Measurements from ENCODE around the gene ZBTB5.
A peak's percentile ranks its signal among the peaks of the same experiment; 100 is the strongest.

Gene ZBTB5

DNA sequence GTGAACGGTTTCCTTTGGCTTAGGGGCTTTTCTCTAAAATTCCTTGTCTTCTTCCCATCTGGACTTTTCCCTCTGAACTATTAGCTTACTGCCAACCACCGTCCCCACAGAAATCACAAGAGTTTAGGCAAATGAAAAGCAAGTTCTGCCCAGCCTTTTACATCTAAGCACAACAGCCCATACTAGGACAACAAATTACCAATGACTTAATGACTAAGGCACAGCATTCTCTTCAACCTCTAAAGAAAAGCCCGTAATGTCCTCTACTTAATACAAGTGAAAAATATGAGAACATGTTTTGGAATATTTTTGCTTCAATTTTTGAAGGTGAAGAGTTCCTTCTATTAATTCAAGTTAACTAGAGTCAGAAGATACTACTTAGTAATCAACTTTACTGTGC is 1.2 kb downstream of the ZBTB5 start:
- Histone ChIP-seq H3K4me3 (peak overlapping the region; percentile 93), H3K27ac (peak overlapping the region; percentile 93), H3K9me3 (ENCODE audit: low read depth, low read length) (no peaks in the 10 kb centered on the region), H3K36me3 (ENCODE audit: insufficient read depth, low read length) (peaks cover 2% of the 10 kb centered on the region; the same call in 1 of the 2 replicates), H3K9ac (ENCODE audit: insufficient read length) (peak overlapping the region; percentile 84)
- DNase-seq (ENCODE audit: low read depth, low spot score) = no peak
- TF ChIP-seq EZH2 (IDR thresholded peaks at IDR 0.05) (no peak), FOXP2 (optimal IDR thresholded peaks at IDR 0.05; ENCODE audit: control extremely low read depth, extremely low read length, insufficient read depth) (no peak), POLR2AphosphoS5 (IDR thresholded peaks at IDR 0.05; ENCODE audit: borderline replicate concordance, low read depth, low read length) (no peak)

DNA sequence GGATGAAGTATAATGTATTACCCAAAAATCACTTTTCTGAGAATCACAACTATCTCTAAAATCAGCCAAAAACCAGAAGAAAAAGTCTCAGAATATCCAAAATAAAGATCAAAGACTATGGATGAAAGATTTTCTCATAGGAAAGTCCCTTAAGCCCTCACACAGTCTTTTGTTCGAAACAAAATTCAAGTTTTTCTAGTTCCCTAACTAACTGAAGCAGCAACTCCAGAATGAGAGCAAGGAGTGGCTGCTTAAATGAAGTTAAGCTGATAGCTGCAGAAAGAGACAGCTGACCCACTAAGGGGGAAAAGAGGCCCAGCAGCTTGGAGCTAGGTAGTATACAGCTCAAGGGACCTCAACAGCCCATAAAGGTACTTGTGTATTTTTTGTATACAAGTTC is 8.4 kb downstream of the ZBTB5 start:
- no peak for TF ChIP-seq EZH2 (IDR thresholded peaks at IDR 0.05)
- no peak for TF ChIP-seq FOXP2 (optimal IDR thresholded peaks at IDR 0.05; ENCODE audit: control extremely low read depth, extremely low read length, insufficient read depth)
- no peak for TF ChIP-seq POLR2AphosphoS5 (IDR thresholded peaks at IDR 0.05; ENCODE audit: borderline replicate concordance, low read depth, low read length)
- no peak for DNase-seq (ENCODE audit: low read depth, low spot score)
- Histone ChIP-seq H3K9ac (ENCODE audit: insufficient read length) (no peak overlapping the region), H3K27ac (no peak overlapping the region), H3K4me3 (no peak overlapping the region), H3K36me3 (ENCODE audit: insufficient read depth, low read length) (peaks cover 11% of the 10 kb centered on the region; the same call in 1 of the 2 replicates), H3K9me3 (ENCODE audit: low read depth, low read length) (no peaks in the 10 kb centered on the region)

GRCh38 chr9:37455884-37456647 is 9.2 kb downstream of the ZBTB5 start:
- DNase-seq (ENCODE audit: low read depth, low spot score) = no peak
- Histone ChIP-seq H3K27ac (no peak overlapping the region), H3K4me3 (no peak overlapping the region), H3K9ac (ENCODE audit: insufficient read length) (no peak overlapping the region), H3K9me3 (ENCODE audit: low read depth, low read length) (no peaks in the 10 kb centered on the region), H3K36me3 (ENCODE audit: insufficient read depth, low read length) (peaks cover 8% of the 10 kb centered on the region; the same call in 1 of the 2 replicates)
- no peak for TF ChIP-seq POLR2AphosphoS5 (IDR thresholded peaks at IDR 0.05; ENCODE audit: borderline replicate concordance, low read depth, low read length)

DNA sequence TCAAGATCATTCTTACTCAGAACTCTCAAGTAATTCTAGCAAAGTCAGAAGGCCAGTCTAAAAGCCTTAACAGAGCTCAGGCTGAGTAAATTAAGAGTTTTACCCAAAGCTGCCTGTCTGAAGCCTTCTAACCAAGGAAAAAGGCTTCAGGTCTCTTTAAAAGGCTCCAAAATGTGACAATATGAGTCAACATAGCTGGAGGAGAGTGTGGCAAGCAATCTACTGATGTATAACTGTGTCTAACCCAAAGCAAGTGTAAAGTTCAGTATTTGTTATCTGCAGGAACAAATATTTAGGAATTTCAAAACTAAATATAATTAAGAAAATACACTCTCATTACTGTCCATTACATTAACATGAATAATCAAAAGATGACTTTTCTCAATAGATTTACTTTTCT is 11.0 kb downstream of the ZBTB5 start:
- no peak overlapping the region for H3K4me3 ChIP-seq
- no peak for DNase-seq (ENCODE audit: low read depth, low spot score)
- H3K9me3 ChIP-seq (ENCODE audit: low read depth, low read length) = no peaks in the 10 kb centered on the region
- H3K36me3 ChIP-seq (ENCODE audit: insufficient read depth, low read length) = peaks cover 16% of the 10 kb centered on the region
- TF ChIP-seq FOXP2 (optimal IDR thresholded peaks at IDR 0.05; ENCODE audit: control extremely low read depth, extremely low read length, insufficient read depth) (no peak), POLR2AphosphoS5 (IDR thresholded peaks at IDR 0.05; ENCODE audit: borderline replicate concordance, low read depth, low read length) (no peak), EZH2 (IDR thresholded peaks at IDR 0.05) (no peak)
- no peak overlapping the region for H3K27ac ChIP-seq
- no peak overlapping the region for H3K9ac ChIP-seq (ENCODE audit: insufficient read length)

- peaks cover 17% of the 10 kb centered on the region for H3K36me3 ChIP-seq (ENCODE audit: insufficient read depth, low read length)
- H3K9me3 ChIP-seq (ENCODE audit: low read depth, low read length) = no peaks in the 10 kb centered on the region
- no peak for DNase-seq (ENCODE audit: low read depth, low spot score)
- H3K4me3 ChIP-seq = no peak overlapping the region
- H3K27ac ChIP-seq = no peak overlapping the region
- no peak overlapping the region for H3K9ac ChIP-seq (ENCODE audit: insufficient read length)
- TF ChIP-seq EZH2 (IDR thresholded peaks at IDR 0.05) (no peak), FOXP2 (optimal IDR thresholded peaks at IDR 0.05; ENCODE audit: control extremely low read depth, extremely low read length, insufficient read depth) (no peak), POLR2AphosphoS5 (IDR thresholded peaks at IDR 0.05; ENCODE audit: borderline replicate concordance, low read depth, low read length) (no peak)
Observed at GRCh38 chr9:37453827-37454226, 11.4 kb downstream of the ZBTB5 start.

- Histone ChIP-seq H3K27ac (peak overlapping the region; percentile 74), H3K9ac (ENCODE audit: insufficient read length) (no peak overlapping the region), H3K4me3 (peak overlapping the region; percentile 20; the same call in 1 of the 2 replicates), H3K9me3 (ENCODE audit: low read depth, low read length) (no peaks in the 10 kb centered on the region), H3K36me3 (ENCODE audit: insufficient read depth, low read length) (peaks cover 21% of the 10 kb centered on the region)
- DNase-seq (ENCODE audit: low read depth, low spot score) = no peak
- TF ChIP-seq FOXP2 (optimal IDR thresholded peaks at IDR 0.05; ENCODE audit: control extremely low read depth, extremely low read length, insufficient read depth) = no peak
- no peak for TF ChIP-seq EZH2 (IDR thresholded peaks at IDR 0.05)
- no peak for TF ChIP-seq POLR2AphosphoS5 (IDR thresholded peaks at IDR 0.05; ENCODE audit: borderline replicate concordance, low read depth, low read length)
Observed at GRCh38 chr9:37452611-37453010, 12.6 kb downstream of the ZBTB5 start.

DNA sequence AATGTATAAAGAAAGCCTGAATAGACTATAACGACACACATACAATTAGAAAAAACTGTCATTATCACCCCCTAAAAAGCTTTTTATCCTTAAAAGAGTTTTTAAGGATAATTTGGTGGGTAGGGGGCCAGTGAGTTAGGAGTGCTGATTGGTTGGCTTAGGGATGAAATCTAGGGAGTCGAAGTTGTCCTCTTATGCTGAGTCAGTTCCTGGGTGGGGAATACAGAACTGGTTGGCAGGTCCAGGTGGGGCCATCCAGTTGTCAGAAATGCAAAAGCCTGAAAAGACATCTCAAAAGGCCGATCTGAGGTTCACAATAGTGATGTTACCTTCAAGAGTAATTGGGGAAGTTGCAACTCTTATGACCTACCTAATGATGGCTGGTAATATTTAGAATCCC is 13.6 kb downstream of the ZBTB5 start:
- Histone ChIP-seq H3K9me3 (ENCODE audit: low read depth, low read length) (no peaks in the 10 kb centered on the region), H3K36me3 (ENCODE audit: insufficient read depth, low read length) (peaks cover 18% of the 10 kb centered on the region), H3K9ac (ENCODE audit: insufficient read length) (no peak overlapping the region), H3K27ac (no peak overlapping the region; the same call in 1 of the 2 replicates), H3K4me3 (no peak overlapping the region)
- TF ChIP-seq FOXP2 (optimal IDR thresholded peaks at IDR 0.05; ENCODE audit: control extremely low read depth, extremely low read length, insufficient read depth) (no peak), POLR2AphosphoS5 (IDR thresholded peaks at IDR 0.05; ENCODE audit: borderline replicate concordance, low read depth, low read length) (no peak), EZH2 (IDR thresholded peaks at IDR 0.05) (no peak)
- DNase-seq (ENCODE audit: low read depth, low spot score) = no peak

DNA sequence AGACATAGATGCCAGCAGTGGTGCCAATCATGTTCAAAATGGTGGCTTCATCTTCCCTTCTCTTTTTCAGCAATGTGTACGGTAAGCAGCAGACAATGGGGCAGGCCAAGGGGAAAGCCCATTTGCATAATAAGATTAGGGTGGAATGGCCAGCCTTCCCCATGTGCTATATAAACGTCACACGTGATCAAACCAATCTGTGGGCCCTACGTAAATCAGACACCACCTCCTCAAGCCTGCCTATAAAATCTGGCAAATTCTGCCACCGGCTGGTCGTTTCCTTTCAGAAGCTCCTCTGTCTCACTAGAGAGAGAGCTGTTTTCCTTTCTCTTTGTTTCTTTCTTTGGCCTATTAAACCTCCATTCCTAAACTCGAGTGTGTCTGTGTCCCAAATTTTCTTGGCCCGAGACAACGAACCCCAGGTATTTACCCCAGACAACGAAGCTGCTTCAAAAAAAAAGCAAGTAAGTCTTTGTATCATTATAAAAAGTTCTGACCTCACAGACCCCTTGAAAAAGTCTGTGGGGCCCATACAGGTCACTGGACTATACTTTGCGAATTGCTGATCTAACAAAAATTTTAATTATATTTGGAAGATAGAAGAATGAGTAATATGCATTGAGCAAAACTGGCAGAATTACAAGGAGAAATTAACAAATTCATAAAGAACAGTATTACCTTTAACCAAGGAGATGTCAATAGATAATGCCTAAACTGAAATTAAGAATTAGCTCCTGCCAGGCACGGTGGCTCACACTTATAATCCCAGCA is 15.2 kb downstream of the ZBTB5 start:
- DNase-seq (ENCODE audit: low read depth, low spot score) = no peak
- H3K9ac ChIP-seq (ENCODE audit: insufficient read length) = no peak overlapping the region
- no peak overlapping the region for H3K4me3 ChIP-seq
- TF ChIP-seq POLR2AphosphoS5 (IDR thresholded peaks at IDR 0.05; ENCODE audit: borderline replicate concordance, low read depth, low read length) (no peak), FOXP2 (optimal IDR thresholded peaks at IDR 0.05; ENCODE audit: control extremely low read depth, extremely low read length, insufficient read depth) (no peak), EZH2 (IDR thresholded peaks at IDR 0.05) (no peak)
- H3K9me3 ChIP-seq (ENCODE audit: low read depth, low read length) = no peaks in the 10 kb centered on the region
- H3K36me3 ChIP-seq (ENCODE audit: insufficient read depth, low read length) = peaks cover 18% of the 10 kb centered on the region
- H3K27ac ChIP-seq = peak overlapping the region; percentile 58; the same call in 1 of the 2 replicates

Data from SK-N-MC (cell line).